GM21576 (cell line): ENCODE results near the gene UBE2O.
"Not testable (repeated sequence)": the region's sequence is repeated elsewhere in the genome, so short reads cannot be mapped to it uniquely, and the experiment has no call there.

ENCODE experiments used
- ATAC-seq: cut with Tn5 transposase; IDR thresholded peaks from one replicate; pipeline ENCODE4 v1.9.1; 2021; ENCODE audit warnings: mild to moderate bottlenecking, moderate library complexity; ENCODE audit not compliant: unreplicated experiment

The UBE2O gene

GRCh38 chr17:76354747-76355310, 98.1 kb downstream of the UBE2O start:
- ATAC-seq, result no peak

DNA sequence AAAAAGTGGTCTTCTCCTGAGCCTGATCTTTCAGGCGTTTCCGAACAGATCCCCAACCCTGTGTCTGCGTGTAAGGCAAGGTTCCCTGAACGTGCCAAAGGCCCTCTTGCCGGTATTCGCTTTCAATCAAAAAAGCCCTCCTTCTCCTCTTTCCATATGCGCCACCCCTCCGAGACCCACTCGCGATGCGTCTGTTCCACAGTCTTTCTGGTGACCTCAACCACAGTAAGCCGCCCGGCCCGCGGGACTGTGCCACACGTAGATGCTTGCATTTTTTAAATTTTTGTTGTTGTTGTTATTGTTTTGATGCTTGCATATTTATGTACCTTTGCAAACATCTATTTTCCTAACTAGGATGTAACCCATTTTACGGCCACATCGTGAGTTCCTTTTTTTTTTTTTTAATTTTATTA, 98.6 kb downstream of the UBE2O start:
- ATAC-seq, result no peak

DNA sequence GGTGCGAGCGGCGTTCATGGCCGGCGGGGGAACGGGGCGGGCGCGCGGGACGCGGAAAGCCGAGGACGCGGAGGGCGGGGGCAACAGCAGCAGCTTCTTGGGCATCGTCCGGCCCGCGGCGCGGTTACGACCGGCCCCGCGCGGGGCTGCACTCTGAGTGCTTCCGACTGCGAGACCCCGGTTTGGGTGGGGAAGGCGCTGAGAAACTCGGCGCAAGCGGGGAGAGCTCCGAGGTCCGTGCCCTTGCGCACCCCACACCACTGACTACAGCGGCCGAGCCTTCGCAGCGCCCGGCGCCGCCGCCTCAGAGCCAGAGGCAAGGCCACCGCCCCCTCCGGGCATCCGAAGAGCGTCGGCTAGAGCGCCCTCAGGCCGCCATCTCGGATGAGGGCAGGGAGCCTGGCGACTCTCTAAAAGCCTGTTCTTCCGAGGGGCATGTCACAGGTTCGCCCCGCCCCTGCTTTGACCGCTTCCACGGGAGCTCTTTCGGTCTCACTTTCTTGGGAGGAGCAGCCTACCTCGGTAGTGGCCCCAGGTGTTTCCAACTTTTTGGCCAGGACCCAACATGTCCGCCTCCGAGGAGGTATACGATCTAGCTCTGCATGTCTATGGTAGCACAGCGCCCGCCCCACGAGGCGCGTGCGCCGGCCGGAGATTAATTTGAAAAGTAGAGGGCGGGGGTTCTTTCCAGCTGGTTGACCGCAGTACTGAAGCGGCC, 99.2 kb downstream of the UBE2O start, which contains the start of gene PRPSAP1:
Gene PRPSAP1, minus strand, starts transcription at position 318 of the 718 bp plus-strand sequence. Its CDS starts 213 bp downstream, at position 105.
- ATAC-seq, result peak; percentile 80

GRCh38 chr17:76353004-76353598, 99.9 kb downstream of the UBE2O start:
- ATAC-seq, result peak; percentile 11

- no peak for ATAC-seq
Measured at GRCh38 chr17:76351526-76352071, 101.4 kb downstream of the UBE2O start.

DNA sequence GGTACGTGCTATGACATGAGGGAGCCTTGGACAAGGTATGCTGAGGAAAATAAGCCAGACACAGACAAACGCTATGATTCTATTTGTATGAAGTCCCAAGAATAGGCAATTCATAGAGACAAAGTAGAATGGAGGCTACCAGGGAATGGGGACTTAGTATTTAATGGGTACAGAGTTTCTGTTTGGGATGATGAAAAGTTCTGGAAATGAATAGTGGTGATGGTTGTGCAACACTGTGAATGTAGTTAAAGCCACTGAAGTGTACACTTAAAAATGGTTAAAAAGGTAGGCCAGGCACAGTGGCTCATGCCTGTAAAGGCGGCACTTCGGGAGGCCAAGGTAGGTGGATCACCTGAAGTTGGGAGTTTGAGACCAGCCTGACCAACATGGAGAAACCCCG, 102.5 kb downstream of the UBE2O start:
- no peak for ATAC-seq

DNA sequence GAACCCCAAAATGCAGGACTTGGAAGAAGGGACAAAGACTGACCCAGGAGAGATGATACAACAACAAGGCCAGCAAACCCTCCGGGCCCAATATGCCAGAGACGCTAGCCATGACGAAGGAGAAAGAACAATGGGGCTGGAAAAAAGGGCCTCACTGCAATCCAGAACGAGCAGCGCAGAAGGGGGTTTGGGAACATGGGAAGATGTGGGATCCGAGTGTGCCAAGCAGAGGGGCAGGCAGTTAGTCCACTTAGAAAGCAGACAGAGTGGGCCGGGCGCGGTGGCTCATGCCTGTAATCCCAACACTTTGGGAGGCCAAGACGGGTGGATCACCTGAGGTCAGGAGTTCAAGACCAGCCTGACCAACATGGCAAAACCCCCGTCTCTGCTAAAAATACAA, 106.0 kb downstream of the UBE2O start:
- ATAC-seq, result not testable (repeated sequence)

DNA sequence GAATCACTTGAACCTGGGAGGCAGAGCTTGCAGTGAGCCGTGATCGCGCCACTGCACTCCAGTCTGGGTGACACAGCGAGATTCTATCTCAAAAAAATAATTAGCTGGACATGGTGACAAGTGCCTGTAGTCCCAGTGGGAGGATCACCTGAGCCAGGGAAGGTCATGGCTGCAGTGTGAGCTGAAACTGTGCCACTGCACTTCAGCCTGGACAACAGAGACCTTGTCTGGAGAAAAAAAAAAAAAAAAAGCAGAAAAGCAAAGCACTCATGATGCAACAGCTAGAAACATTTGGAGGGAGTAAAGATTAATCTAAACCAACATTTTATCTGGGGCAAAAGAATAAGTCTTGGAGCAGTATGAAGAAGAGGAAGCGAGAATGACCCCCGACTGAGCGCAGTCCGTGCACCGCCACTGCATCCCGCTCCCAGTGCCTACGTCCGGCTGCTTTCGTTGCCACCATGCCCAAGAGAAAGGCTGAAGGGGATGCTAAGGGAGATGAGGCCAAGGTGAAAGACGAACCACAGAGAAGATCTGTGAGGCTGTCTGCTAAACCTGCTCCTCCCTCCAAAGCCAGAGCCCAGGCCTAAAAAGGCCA, 107.5 kb downstream of the UBE2O start:
- ATAC-seq, result no peak

GRCh38 chr17:76343106-76343505, 109.8 kb downstream of the UBE2O start:
- ATAC-seq, result no peak

GRCh38 chr17:76341301-76341700, 111.7 kb downstream of the UBE2O start:
- no peak for ATAC-seq
